GM23248 (cell line): ENCODE results near the gene SPRED3. TPM values are rescaled to one million over a fixed set of nuclear protein-coding genes. Genes with fewer than 3 reads are reported as not detected.
A peak's percentile ranks its signal among the peaks of the same experiment; 100 is the strongest.

Source experiments
- DNase-seq: peaks from one replicate; pipeline ENCODE4 v3.0.0-alpha.2; 2015
- H2AFZ ChIP-seq: fragments of 200-600 bp; sonication (generic); 2 replicates; pipeline ENCODE4 v1.6.1; 2016; ENCODE audit warnings: antibody characterized with exemption
- H3F3A ChIP-seq: fragments of 200-600 bp; sonication (generic); 2 replicates; pipeline ENCODE4 v1.6.1; 2016; ENCODE audit warnings: mild to moderate bottlenecking, antibody characterized with exemption, mixed run types; ENCODE audit not compliant: insufficient read depth
- H3K27ac ChIP-seq: fragments of 200-600 bp; sonication (generic); 2 replicates; pipeline ENCODE4 v1.5.1; 2016; ENCODE audit warnings: mild to moderate bottlenecking
- H3K27me3 ChIP-seq: fragments of 200-600 bp; sonication (generic); replicated peaks from 2 replicates; pipeline ENCODE4 v1.6.1; 2016; ENCODE audit warnings: mild to moderate bottlenecking; ENCODE audit not compliant: insufficient read depth
- H3K36me3 ChIP-seq: fragments of 200-600 bp; sonication (generic); 2 replicates; pipeline ENCODE4 v1.6.1; 2016; ENCODE audit warnings: low read depth, mild to moderate bottlenecking
- H3K4me1 ChIP-seq: fragments of 200-600 bp; sonication (generic); 2 replicates; pipeline ENCODE4 v1.6.1; 2016; ENCODE audit warnings: mild to moderate bottlenecking; ENCODE audit not compliant: insufficient read depth
- H3K4me2 ChIP-seq: fragments of 200-600 bp; sonication (generic); one replicate; pipeline ENCODE4 v1.6.1; 2016; ENCODE audit warnings: mild to moderate bottlenecking; ENCODE audit not compliant: unreplicated experiment
- H3K4me3 ChIP-seq: fragments of 200-600 bp; sonication (generic); 2 replicates; pipeline ENCODE4 v1.5.1; 2016; ENCODE audit warnings: mild to moderate bottlenecking
- H3K79me2 ChIP-seq: fragments of 200-600 bp; sonication (generic); 2 replicates; pipeline ENCODE4 v1.6.1; 2016; ENCODE audit warnings: mild to moderate bottlenecking; ENCODE audit not compliant: insufficient read depth
- H3K9ac ChIP-seq: fragments of 200-600 bp; sonication (generic); 2 replicates; pipeline ENCODE4 v1.6.1; 2016; ENCODE audit warnings: mild to moderate bottlenecking
- H3K9me2 ChIP-seq: fragments of 200-600 bp; sonication (generic); 2 replicates; pipeline ENCODE4 v1.6.1; 2016; ENCODE audit warnings: mixed run types, mild to moderate bottlenecking, moderate library complexity; ENCODE audit not compliant: insufficient read depth
- H3K9me3 ChIP-seq: fragments of 200-600 bp; sonication (generic); one replicate; pipeline ENCODE4 v1.6.1; 2017; ENCODE audit warnings: low read depth
- H4K20me1 ChIP-seq: fragments of 200-600 bp; sonication (generic); 2 replicates; pipeline ENCODE4 v1.6.0; 2016; ENCODE audit not compliant: insufficient read depth
- EZH2 ChIP-seq: fragments of 200-600 bp; sonication (generic); IDR thresholded peaks from 2 replicates; pipeline ENCODE4 v1.6.1; 2018; ENCODE audit warnings: antibody characterized with exemption, mild to moderate bottlenecking; ENCODE audit not compliant: insufficient read depth, poor library complexity, severe bottlenecking
- EZH2phosphoT487 ChIP-seq: fragments of 200-600 bp; sonication (generic); IDR thresholded peaks from 2 replicates; pipeline ENCODE4 v1.6.1; 2018; ENCODE audit warnings: antibody characterized with exemption, moderate library complexity, mild to moderate bottlenecking, low read depth; ENCODE audit not compliant: insufficient read depth
- WGBS, 2 experiments: methylation state at CpG; one replicate each; pipeline ENCODE4 v1.1.6; 2015 to 2017; ENCODE audit warnings: low lambda C conversion rate in 2 of 2, low coverage in 1 of 2; ENCODE audit errors: missing lambda C conversion rate in 2 of 2; 5-methylcytosine and 5-hydroxymethylcytosine counted together
- in situ Hi-C: fragments of 300-500 bp; cut with MboI; formaldehyde crosslinking; loops from 2 replicates; pipeline ENCODE4 v1.15.0; 2020
- polyA plus RNA-seq: library from polyadenylated mRNA; unstranded; fragments of >200 nt; fragmentation: Nextera tagmentation; extraction: Ambion mirVana; gene quantifications from 2 replicates; pipeline ENCODE4 v1.2.1, GENCODE V29; 2016
- total RNA-seq: library from RNA; depleted of rRNA; stranded (reverse); fragments of >200 nt; shearing (Covaris generic); gene quantifications from 2 replicates; pipeline ENCODE4 v1.2.3, GENCODE V29; 2014

Gene SPRED3
- total and polyA plus RNA-seq, 2 experiments from 2014 or later = 1.8 to 2.1 TPM

- H3K36me3 ChIP-seq = no peaks in the 10 kb centered on the region
- peak overlapping the region; percentile 19; the same call in 1 of the 2 replicates for H3K4me3 ChIP-seq
- H3K9me3 ChIP-seq = no peaks in the 10 kb centered on the region
- no peaks in the 10 kb centered on the region for H3K79me2 ChIP-seq
- no peak overlapping the region for H3K27ac ChIP-seq
- H2AFZ ChIP-seq = no peak overlapping the region
- 5% methylated on average over 33 to 48 of the region's 49 CpGs for WGBS, 2 experiments
- H3K4me1 ChIP-seq = no peaks in the 10 kb centered on the region
- no peaks in the 10 kb centered on the region for H4K20me1 ChIP-seq
- 0 out of 2 replicates have a peak, but pooled peaks cover 15% of the 10 kb centered on the region for H3K27me3 ChIP-seq
- no peak overlapping the region for H3K9ac ChIP-seq
- no peaks in the 10 kb centered on the region for H3F3A ChIP-seq
- H3K4me2 ChIP-seq = no peak overlapping the region
- peak; percentile 46 for DNase-seq
- TF ChIP-seq EZH2phosphoT487 (no peak), EZH2 (no peak)
- in situ Hi-C loops = loop anchor here (10.0 kb wide), 1 partner anchor 217 kb away; no protein-coding TSS in a partner anchor
- no peaks in the 10 kb centered on the region for H3K9me2 ChIP-seq
Observed at GRCh38 chr19:38417544-38418506, 29.3 kb downstream of the SPRED3 start.

- in situ Hi-C loops = no loop called here
- no peak overlapping the region for H3K4me2 ChIP-seq
- H3K9ac ChIP-seq = no peak overlapping the region
- no peak for DNase-seq
- H3K4me3 ChIP-seq = no peak overlapping the region
- WGBS, 2 experiments = 72 to 77% methylated on average over 8 to 9 of the region's 9 CpGs
- H3K27me3 ChIP-seq = peaks cover 22% of the 10 kb centered on the region
- H3F3A ChIP-seq = no peaks in the 10 kb centered on the region
- H3K4me1 ChIP-seq = no peaks in the 10 kb centered on the region
- H3K9me2 ChIP-seq = no peaks in the 10 kb centered on the region
- H4K20me1 ChIP-seq = no peaks in the 10 kb centered on the region
- no peak overlapping the region for H3K27ac ChIP-seq
- H3K9me3 ChIP-seq = no peaks in the 10 kb centered on the region
- no peaks in the 10 kb centered on the region for H3K79me2 ChIP-seq
- TF ChIP-seq EZH2 = no peak
- no peak for TF ChIP-seq EZH2phosphoT487
- H2AFZ ChIP-seq = no peak overlapping the region
- no peaks in the 10 kb centered on the region for H3K36me3 ChIP-seq
Observed at GRCh38 chr19:38420935-38421334, 32.4 kb downstream of the SPRED3 start.

- 65 to 68% methylated on average over 14 of the region's 14 CpGs for WGBS, 2 experiments
- Histone ChIP-seq H2AFZ (no peak overlapping the region), H3K4me3 (no peak overlapping the region), H3K4me1 (no peaks in the 10 kb centered on the region), H3K27me3 (peaks cover 24% of the 10 kb centered on the region), H3K9ac (no peak overlapping the region), H3K9me2 (no peaks in the 10 kb centered on the region), H3F3A (no peaks in the 10 kb centered on the region), H3K27ac (no peak overlapping the region), H3K9me3 (no peaks in the 10 kb centered on the region), H4K20me1 (no peaks in the 10 kb centered on the region), H3K4me2 (no peak overlapping the region), H3K36me3 (no peaks in the 10 kb centered on the region), H3K79me2 (no peaks in the 10 kb centered on the region)
- TF ChIP-seq EZH2phosphoT487 (no peak), EZH2 (no peak)
- in situ Hi-C loops = no loop called here
- no peak for DNase-seq
Observed at GRCh38 chr19:38421856-38422255, 33.4 kb downstream of the SPRED3 start.

- in situ Hi-C loops = no loop called here
- 86 to 89% methylated on average over 7 of the region's 7 CpGs for WGBS, 2 experiments
- DNase-seq = no peak
Observed at GRCh38 chr19:38422438-38422837, 33.9 kb downstream of the SPRED3 start.

More at GRCh38 chr19:38422438-38422837, 33.9 kb downstream of the SPRED3 start:
- Histone ChIP-seq H3K27ac (no peak overlapping the region), H3K4me3 (no peak overlapping the region), H3F3A (no peaks in the 10 kb centered on the region), H3K36me3 (no peaks in the 10 kb centered on the region), H3K9me3 (no peaks in the 10 kb centered on the region), H3K27me3 (peaks cover 25% of the 10 kb centered on the region), H3K4me2 (no peak overlapping the region), H3K79me2 (no peaks in the 10 kb centered on the region), H2AFZ (no peak overlapping the region), H3K9ac (no peak overlapping the region), H3K4me1 (no peaks in the 10 kb centered on the region), H4K20me1 (no peaks in the 10 kb centered on the region), H3K9me2 (no peaks in the 10 kb centered on the region)
- TF ChIP-seq EZH2 (no peak), EZH2phosphoT487 (no peak)
